ENCODE data around the gene POLR3E. TPM values are rescaled to one million over a fixed set of nuclear protein-coding genes. Genes with fewer than 3 reads are reported as not detected.

Gene POLR3E
- total RNA-seq, 2 experiments from 2014 or later = 70.9 to 87.4 TPM

GRCh38 chr16:22325598-22326368 lies 28.6 kb downstream of the POLR3E start:
- H3K27me3 Mint-ChIP-seq = no peaks in the 10 kb centered on the region
- H3K4me1 Mint-ChIP-seq = peaks cover 4% of the 10 kb centered on the region
- CTCF ChIA-PET = no interaction called here
- intact Hi-C loops (cut with DNase I, micrococcal nuclease) = loop anchor here in 1 of 2 experiments (10.0 kb wide), 1 partner anchor 349 kb away; no protein-coding TSS in a partner anchor
- DNase-seq = no peak
- ATAC-seq = no peak
- peaks cover 37% of the 10 kb centered on the region for H3K36me3 Mint-ChIP-seq (ENCODE audit: low read depth)
- POLR2A ChIA-PET = interaction anchor here (0.6 kb wide), 1 partner anchor 42 kb away, joined by 3 read pairs; no protein-coding TSS in a partner anchor
- H3K9me3 Mint-ChIP-seq (ENCODE audit: low read depth) = no peaks in the 10 kb centered on the region
- H3K4me3 Mint-ChIP-seq = no peak overlapping the region
- no peak overlapping the region for H3K27ac Mint-ChIP-seq

GRCh38 chr16:22326369-22326652 lies 29.1 kb downstream of the POLR3E start:
- peaks cover under 1% of the 10 kb centered on the region for H3K4me1 Mint-ChIP-seq
- H3K36me3 Mint-ChIP-seq (ENCODE audit: low read depth) = peaks cover 36% of the 10 kb centered on the region
- no peak overlapping the region for H3K4me3 Mint-ChIP-seq
- POLR2A ChIA-PET = no interaction called here
- H3K9me3 Mint-ChIP-seq (ENCODE audit: low read depth) = no peaks in the 10 kb centered on the region
- no peak overlapping the region for H3K27ac Mint-ChIP-seq
- ATAC-seq = no peak
- intact Hi-C loops (cut with DNase I, micrococcal nuclease) = loop anchor here in 1 of 2 experiments (10.0 kb wide), 1 partner anchor 348 kb away; no protein-coding TSS in a partner anchor
- no peak for DNase-seq
- CTCF ChIA-PET = no interaction called here
- H3K27me3 Mint-ChIP-seq = no peaks in the 10 kb centered on the region

GRCh38 chr16:22326771-22327445 lies 29.7 kb downstream of the POLR3E start:
- Mint-ChIP-seq H3K27ac (no peak overlapping the region), H3K36me3 (ENCODE audit: low read depth) (peaks cover 41% of the 10 kb centered on the region), H3K9me3 (ENCODE audit: low read depth) (no peaks in the 10 kb centered on the region), H3K27me3 (no peaks in the 10 kb centered on the region), H3K4me1 (no peaks in the 10 kb centered on the region), H3K4me3 (no peak overlapping the region)
- CTCF ChIA-PET = no interaction called here
- ATAC-seq = no peak
- DNase-seq = no peak
- intact Hi-C loops (cut with DNase I, micrococcal nuclease) = loop anchor here in 1 of 2 experiments (10.0 kb wide), 1 partner anchor 348 kb away; no protein-coding TSS in a partner anchor
- POLR2A ChIA-PET = no interaction called here

GRCh38 chr16:22327446-22327775 lies 30.2 kb downstream of the POLR3E start:
- no peaks in the 10 kb centered on the region for H3K9me3 Mint-ChIP-seq (ENCODE audit: low read depth)
- H3K27ac Mint-ChIP-seq = no peak overlapping the region
- ATAC-seq (no peak), DNase-seq (no peak)
- H3K36me3 Mint-ChIP-seq (ENCODE audit: low read depth) = peaks cover 42% of the 10 kb centered on the region
- intact Hi-C loops (cut with DNase I, micrococcal nuclease) = loop anchor here in 1 of 2 experiments (10.0 kb wide), 1 partner anchor 347 kb away; no protein-coding TSS in a partner anchor
- ChIA-PET CTCF (no interaction called here), POLR2A (no interaction called here)
- H3K4me1 Mint-ChIP-seq = no peaks in the 10 kb centered on the region
- no peak overlapping the region for H3K4me3 Mint-ChIP-seq
- no peaks in the 10 kb centered on the region for H3K27me3 Mint-ChIP-seq

- intact Hi-C loops (cut with DNase I, micrococcal nuclease) = loop anchor here in 1 of 2 experiments (10.0 kb wide), 1 partner anchor 347 kb away; no protein-coding TSS in a partner anchor
These were observed 31.0 kb downstream of the POLR3E start for GRCh38 chr16:22328081-22328725.

DNA sequence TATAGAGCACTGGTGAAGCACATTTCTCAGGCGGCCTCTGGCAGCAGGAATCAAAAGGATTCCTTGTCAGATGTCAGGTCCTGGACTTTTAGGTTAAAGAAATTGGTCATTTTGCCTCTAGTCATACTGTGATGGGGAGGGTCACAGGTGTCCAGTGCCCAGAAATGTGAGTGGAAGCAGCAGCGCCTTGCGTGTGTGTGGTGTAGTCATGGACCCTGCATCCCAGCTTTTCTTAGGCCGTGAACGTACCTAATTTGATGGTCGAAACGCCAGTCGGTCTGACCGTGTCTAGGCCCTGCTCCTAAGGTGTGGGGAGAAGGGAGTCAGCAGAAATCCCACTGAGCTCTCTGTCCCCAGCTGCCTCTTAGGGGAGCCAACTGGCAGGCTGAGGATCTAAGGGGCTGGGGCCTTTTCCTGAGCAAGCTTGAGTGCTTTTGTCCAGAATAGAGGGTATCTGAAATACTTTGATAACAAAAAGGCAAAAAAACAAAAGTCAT lies 32.0 kb downstream of the POLR3E start:
- no peak for DNase-seq
- no peaks in the 10 kb centered on the region for H3K27me3 Mint-ChIP-seq
- no peak overlapping the region for H3K27ac Mint-ChIP-seq
- ATAC-seq = no peak
- ChIA-PET CTCF (interaction anchor here (2.0 kb wide), 1 partner anchor 10 kb away, joined by 9 read pairs; no protein-coding TSS in a partner anchor), POLR2A (no interaction called here)
- H3K36me3 Mint-ChIP-seq (ENCODE audit: low read depth) = peaks cover 51% of the 10 kb centered on the region
- intact Hi-C loops (cut with DNase I, micrococcal nuclease) = loop anchor here in 1 of 2 experiments (10.0 kb wide), 1 partner anchor 346 kb away; no protein-coding TSS in a partner anchor
- no peaks in the 10 kb centered on the region for H3K4me1 Mint-ChIP-seq
- H3K4me3 Mint-ChIP-seq = no peak overlapping the region
- peaks cover under 1% of the 10 kb centered on the region for H3K9me3 Mint-ChIP-seq (ENCODE audit: low read depth)

More at GRCh38 chr16:22328081-22328725, 31.0 kb downstream of the POLR3E start:
- POLR2A ChIA-PET = no interaction called here
- no peak overlapping the region for H3K4me3 Mint-ChIP-seq
- CTCF ChIA-PET = interaction anchor here (0.6 kb wide), 2 partner anchors 45 to 801 kb away, joined by 3 read pairs; no protein-coding TSS in a partner anchor
- ATAC-seq (no peak), DNase-seq (no peak)
- no peaks in the 10 kb centered on the region for H3K27me3 Mint-ChIP-seq
- no peaks in the 10 kb centered on the region for H3K9me3 Mint-ChIP-seq (ENCODE audit: low read depth)
- H3K27ac Mint-ChIP-seq = peak overlapping the region; percentile 13
- peaks cover 43% of the 10 kb centered on the region for H3K36me3 Mint-ChIP-seq (ENCODE audit: low read depth)
- no peaks in the 10 kb centered on the region for H3K4me1 Mint-ChIP-seq

DNA sequence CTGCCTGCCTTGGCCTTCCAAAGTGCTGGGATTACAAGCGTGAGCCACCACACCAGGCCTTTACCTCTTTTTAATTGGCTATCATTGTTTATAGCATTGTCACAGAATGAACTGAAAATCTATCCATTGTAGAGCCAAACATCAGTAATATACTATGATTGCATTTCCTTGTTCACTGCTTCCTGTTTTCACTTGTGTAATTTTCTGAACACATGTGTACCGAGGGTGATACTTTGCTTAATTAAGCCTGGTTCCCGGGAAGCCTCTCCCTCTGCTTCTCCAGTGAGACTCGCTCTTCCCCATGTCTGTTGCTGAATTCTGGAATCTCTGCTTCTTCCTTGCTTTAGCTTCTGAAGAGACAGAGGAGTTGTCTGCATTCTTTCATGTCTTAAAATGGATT lies 33.1 kb downstream of the POLR3E start:
- ChIA-PET POLR2A (no interaction called here), CTCF (interaction anchor here (2.0 kb wide), 1 partner anchor 11 kb away, joined by 9 read pairs; no protein-coding TSS in a partner anchor)
- no peaks in the 10 kb centered on the region for H3K4me1 Mint-ChIP-seq
- intact Hi-C loops (cut with DNase I, micrococcal nuclease) = no loop called here
- no peak for DNase-seq
- no peak overlapping the region for H3K4me3 Mint-ChIP-seq
- peaks cover 60% of the 10 kb centered on the region for H3K36me3 Mint-ChIP-seq (ENCODE audit: low read depth)
- H3K9me3 Mint-ChIP-seq (ENCODE audit: low read depth) = peaks cover 5% of the 10 kb centered on the region
- H3K27ac Mint-ChIP-seq = peak overlapping the region; percentile 19
- ATAC-seq = no peak
- no peaks in the 10 kb centered on the region for H3K27me3 Mint-ChIP-seq

DNA sequence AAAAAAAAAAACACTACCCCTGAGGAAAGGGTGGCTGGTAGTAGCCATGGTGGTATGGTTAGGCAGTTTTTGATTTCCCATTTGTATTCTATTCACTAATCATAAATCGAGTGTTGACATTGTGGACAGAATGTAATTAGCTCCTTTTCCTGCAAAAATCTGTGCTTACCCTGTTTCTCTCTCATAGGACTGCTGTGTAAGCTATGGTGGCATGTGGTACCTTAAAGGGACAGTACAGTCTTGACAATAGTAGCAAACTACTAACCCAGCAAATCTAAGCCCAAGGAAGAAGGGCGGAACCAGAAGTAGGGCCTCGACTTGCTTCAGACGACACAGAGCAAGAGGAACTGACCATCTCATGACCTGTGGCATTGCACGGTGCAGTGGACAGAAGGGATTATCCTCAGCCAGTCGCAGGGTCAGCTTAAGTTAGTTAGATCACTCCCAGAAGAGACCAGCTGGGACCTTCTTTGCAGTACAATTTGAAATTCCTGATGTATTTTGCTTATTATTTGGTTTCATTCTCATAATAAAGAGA lies 36.3 kb downstream of the POLR3E start:
- H3K27me3 Mint-ChIP-seq = no peaks in the 10 kb centered on the region
- intact Hi-C loops (cut with DNase I, micrococcal nuclease) = no loop called here
- H3K9me3 Mint-ChIP-seq (ENCODE audit: low read depth) = peaks cover 30% of the 10 kb centered on the region
- H3K4me3 Mint-ChIP-seq = no peak overlapping the region
- no peak overlapping the region for H3K27ac Mint-ChIP-seq
- ChIA-PET POLR2A (no interaction called here), CTCF (interaction anchor here (0.5 to 0.6 kb wide), 2 partner anchors 16 to 1411 kb away, joined by 3 read pairs; no protein-coding TSS in a partner anchor)
- DNase-seq = no peak
- peaks cover 78% of the 10 kb centered on the region for H3K36me3 Mint-ChIP-seq (ENCODE audit: low read depth)
- ATAC-seq = no peak
- H3K4me1 Mint-ChIP-seq = peaks cover 15% of the 10 kb centered on the region

GRCh38 chr16:22335668-22336246 lies 38.5 kb downstream of the POLR3E start:
- H3K27ac Mint-ChIP-seq = no peak overlapping the region
- H3K9me3 Mint-ChIP-seq (ENCODE audit: low read depth) = peaks cover 34% of the 10 kb centered on the region
- ATAC-seq (no peak), DNase-seq (no peak)
- peaks cover 82% of the 10 kb centered on the region for H3K36me3 Mint-ChIP-seq (ENCODE audit: low read depth)
- no peak overlapping the region for H3K4me3 Mint-ChIP-seq
- intact Hi-C loops (cut with DNase I, micrococcal nuclease) = loop anchor here in 1 of 2 experiments (5.0 kb wide), 1 partner anchor 37 kb away; the partner anchor contains the start of gene CDR2
- H3K27me3 Mint-ChIP-seq = no peaks in the 10 kb centered on the region
- H3K4me1 Mint-ChIP-seq = peaks cover 15% of the 10 kb centered on the region
- CTCF ChIA-PET = no interaction called here
- POLR2A ChIA-PET = no interaction called here

- intact Hi-C loops (cut with DNase I, micrococcal nuclease) = loop anchor here in 1 of 2 experiments (5.0 kb wide), 1 partner anchor 36 kb away; the partner anchor contains the start of gene CDR2
- Mint-ChIP-seq H3K27me3 (no peaks in the 10 kb centered on the region), H3K4me3 (no peak overlapping the region), H3K9me3 (ENCODE audit: low read depth) (peaks cover 34% of the 10 kb centered on the region), H3K4me1 (peaks cover 16% of the 10 kb centered on the region), H3K36me3 (ENCODE audit: low read depth) (peaks cover 83% of the 10 kb centered on the region), H3K27ac (no peak overlapping the region)
- ATAC-seq = no peak
- ChIA-PET CTCF (interaction anchor here (1.2 to 1.4 kb wide), 3 partner anchors 17 to 22 kb away, joined by 3 to 5 read pairs (median 4); no protein-coding TSS in a partner anchor), POLR2A (no interaction called here)
- DNase-seq = no peak
These were observed 39.4 kb downstream of the POLR3E start for GRCh38 chr16:22336581-22336980.
